GM10266 (cell line): Measurements from ENCODE around the gene FIGLA.
"Not testable (repeated sequence)": the region's sequence is repeated elsewhere in the genome, so short reads cannot be mapped to it uniquely, and the experiment has no call there.

Experiments used
- DNase-seq: peaks from one replicate; pipeline ENCODE4 v3.0.0; 2012; ENCODE audit errors: extremely low spot score
- CTCF ChIP-seq: IDR thresholded peaks from 2 replicates; pipeline ENCODE4 v1.5.1; 2012; ENCODE audit warnings: mild to moderate bottlenecking, low read depth; ENCODE audit not compliant: control insufficient read depth, insufficient read depth; ENCODE audit errors: missing control alignments

FIGLA gene

GRCh38 chr2:70807102-70807827 is 16.8 kb upstream of the FIGLA start:
- no peak for DNase-seq
- TF ChIP-seq CTCF = no peak

DNA sequence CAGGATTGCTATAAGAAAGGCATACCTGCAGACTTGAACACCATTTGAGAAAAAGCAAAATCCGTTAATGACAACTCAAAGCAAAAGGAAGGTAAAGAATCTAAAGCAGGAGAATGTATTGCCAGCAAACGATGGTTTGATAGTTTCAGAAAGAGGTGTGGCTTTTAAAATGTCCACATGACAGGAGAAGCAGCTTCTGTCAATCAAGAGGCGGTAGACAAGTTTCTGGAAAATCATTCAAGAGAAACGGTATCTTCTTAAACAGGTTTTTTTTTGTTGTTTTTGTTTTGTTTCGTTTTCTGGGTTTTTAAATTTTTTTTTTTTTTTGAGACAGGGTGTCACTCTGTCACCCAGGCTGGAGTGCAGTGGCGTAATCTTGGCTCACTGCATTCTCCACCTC is 16.2 kb upstream of the FIGLA start:
- no peak for TF ChIP-seq CTCF
- DNase-seq = no peak

GRCh38 chr2:70806013-70806412 is 15.6 kb upstream of the FIGLA start:
- DNase-seq = no peak
- TF ChIP-seq CTCF = no peak

- no peak for TF ChIP-seq CTCF
- no peak for DNase-seq
Measured at GRCh38 chr2:70801607-70802263, 11.3 kb upstream of the FIGLA start.

DNA sequence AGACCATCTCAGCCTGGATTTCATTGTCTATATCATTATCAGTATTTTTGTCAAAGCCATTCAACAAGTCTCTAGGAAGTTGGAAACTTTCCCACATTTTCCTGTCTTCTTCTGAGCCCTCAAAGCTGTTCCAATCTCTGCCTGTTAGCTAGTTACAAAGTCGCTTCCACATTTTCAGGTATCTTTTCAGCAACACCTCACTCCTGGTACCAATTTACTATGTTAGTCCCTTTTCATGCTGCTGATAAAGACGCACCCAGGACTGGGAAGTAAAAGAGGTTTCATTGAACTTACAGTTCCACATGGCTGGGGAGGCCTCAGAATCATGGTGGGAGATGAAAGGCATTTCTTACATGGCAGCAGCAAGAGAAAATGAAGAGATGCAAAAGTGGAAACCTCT is 9.3 kb upstream of the FIGLA start:
- TF ChIP-seq CTCF = no peak

DNA sequence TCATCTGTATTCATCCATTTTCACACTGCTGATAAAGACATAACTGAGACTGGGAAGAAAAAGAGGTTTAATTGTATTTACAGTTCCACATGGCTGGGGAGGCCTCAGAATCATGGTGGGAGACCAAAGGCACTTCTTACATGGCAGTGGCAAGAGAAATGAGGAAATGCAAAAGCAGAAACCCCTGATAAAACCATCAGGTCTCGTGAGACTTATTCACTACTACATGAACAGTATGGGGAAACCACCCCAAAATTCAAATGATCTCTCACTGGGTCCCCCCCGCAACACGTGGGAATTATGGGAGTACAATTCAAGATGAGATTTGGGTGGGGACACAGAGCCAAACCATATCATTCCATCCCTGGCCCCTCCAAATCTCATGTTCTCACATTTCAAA is 7.6 kb upstream of the FIGLA start:
- not testable (repeated sequence) for DNase-seq

More for the DNA sequence above, 9.3 kb upstream of the FIGLA start:
- no peak for DNase-seq

GRCh38 chr2:70797506-70797905 is 7.1 kb upstream of the FIGLA start:
- no peak for DNase-seq
- TF ChIP-seq CTCF = no peak
